Measurements from ENCODE around the gene CMYA5.

GRCh38 chr5:79816014-79816413 is 126.4 kb downstream of the CMYA5 start:
- TF ChIP-seq CTCF (IDR thresholded peaks at IDR 0.05 in 2 of 3, conservative IDR thresholded peaks at IDR 0.05 in 1 of 3; ENCODE audit: borderline replicate concordance in 1 of 3, insufficient read depth in 1 of 3, low read depth in 2 of 3, low read length in 2 of 3) (no peak), SP1 (IDR thresholded peaks at IDR 0.05; ENCODE audit: low read depth) (no peak), JUND (IDR thresholded peaks at IDR 0.05) (no peak), CBX3 (IDR thresholded peaks at IDR 0.05; ENCODE audit: low read depth) (no peak), YY1 (IDR thresholded peaks at IDR 0.05; ENCODE audit: extremely low read depth, insufficient replicate concordance, low read depth, low read length) (no peak), EZH2phosphoT487 (IDR thresholded peaks at IDR 0.05; ENCODE audit: borderline replicate concordance) (no peak), EZH2 (IDR thresholded peaks at IDR 0.05) (no peak), SIN3A (IDR thresholded peaks at IDR 0.05; ENCODE audit: low read depth) (no peak), ATF3 (IDR thresholded peaks at IDR 0.05) (no peak), EGR1 (IDR thresholded peaks at IDR 0.05; ENCODE audit: low read depth) (no peak), REST (IDR thresholded peaks at IDR 0.05; ENCODE audit: low read depth) (no peak), ZNF274 (IDR thresholded peaks at IDR 0.05; ENCODE audit: low read depth, low read length) (no peak), FOSL1 (IDR thresholded peaks at IDR 0.05; ENCODE audit: low read depth) (no peak), SRF (IDR thresholded peaks at IDR 0.05; ENCODE audit: low read depth) (no peak)

Data from HCT116 (cell line).